IPS-18c (cell line): ENCODE measurements around the gene ADTRP.

Experiments used
- H3K4me3 ChIP-seq: 2 replicates; pipeline ENCODE4 v1.7.0; 2013; ENCODE audit warnings: low read depth, mild to moderate bottlenecking, low read length, moderate library complexity; ENCODE audit not compliant: insufficient read depth
- H3K9me3 ChIP-seq: one replicate; pipeline ENCODE4 v1.6.1; 2013; ENCODE audit warnings: mild to moderate bottlenecking, low read length, moderate library complexity; ENCODE audit not compliant: control insufficient read depth, insufficient read depth

Gene ADTRP

DNA sequence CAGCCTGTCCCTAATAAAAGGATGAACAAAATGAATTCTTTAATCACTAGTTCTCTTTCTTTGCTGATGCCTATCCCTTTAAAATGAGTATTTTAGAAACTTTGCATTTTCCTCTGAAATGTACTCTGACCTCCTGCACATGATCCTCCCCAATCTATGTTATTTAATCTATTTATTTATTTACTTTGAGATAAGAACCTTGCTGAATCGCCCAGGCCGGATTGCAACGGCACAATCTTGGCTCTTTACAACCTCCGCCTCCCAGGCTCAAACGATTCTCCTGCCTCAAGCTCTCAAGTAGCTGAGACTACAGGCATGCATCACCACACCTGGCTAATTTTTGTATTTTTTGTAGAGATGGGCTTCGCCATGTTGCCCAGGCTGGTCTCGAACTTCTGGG, 27.9 kb downstream of the ADTRP start:
- Histone ChIP-seq H3K4me3 (no peak overlapping the region), H3K9me3 (no peaks in the 10 kb centered on the region)

DNA sequence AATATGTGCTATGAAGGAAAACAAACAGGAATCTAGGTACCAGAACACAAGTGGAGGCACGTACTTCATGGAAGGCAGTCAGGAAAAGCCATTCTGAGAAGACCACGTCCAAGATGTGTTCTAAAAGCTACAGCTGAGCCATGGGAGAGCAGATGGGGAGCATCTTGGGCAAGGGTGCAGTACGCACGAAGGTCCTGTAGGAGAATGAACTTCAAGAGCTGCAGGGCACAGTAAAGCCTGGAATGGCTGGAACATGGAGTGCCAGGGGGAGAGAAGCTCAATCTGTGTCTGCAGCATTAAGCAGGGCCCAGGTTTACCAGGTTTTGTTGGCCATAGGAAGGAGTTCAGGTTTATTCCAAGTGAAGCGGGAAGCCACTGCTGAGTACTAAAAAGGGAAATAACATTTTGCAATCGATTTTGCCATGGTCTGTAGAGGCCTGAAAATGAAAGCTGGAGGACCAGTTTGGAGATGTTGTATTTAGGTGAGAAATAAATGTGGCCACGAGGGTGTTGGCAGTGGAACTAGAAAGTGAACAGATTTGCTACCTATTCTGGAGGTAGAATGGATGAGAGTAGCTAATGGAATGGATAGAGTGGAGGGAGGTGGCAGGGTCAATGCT, 29.9 kb downstream of the ADTRP start:
- no peak overlapping the region for H3K4me3 ChIP-seq
- no peaks in the 10 kb centered on the region for H3K9me3 ChIP-seq

DNA sequence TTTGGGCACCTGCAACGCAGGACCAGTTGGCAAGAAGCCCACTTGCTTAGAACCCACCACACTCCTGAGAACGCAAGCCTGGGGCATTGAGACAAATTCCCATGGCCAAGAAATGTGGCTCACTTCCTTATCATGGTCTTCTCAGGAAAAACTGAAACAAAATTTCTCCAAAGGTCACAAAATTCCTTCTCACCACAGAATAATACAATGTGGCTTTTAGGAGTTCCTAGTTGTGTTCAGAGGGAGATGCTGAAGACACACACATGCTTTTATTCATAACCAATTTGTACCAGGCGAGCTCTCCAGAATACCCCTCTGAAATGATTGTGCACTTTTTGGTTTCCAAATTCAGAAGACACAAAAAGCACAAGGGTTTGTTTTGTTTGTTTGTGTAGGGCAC, 31.6 kb downstream of the ADTRP start:
- no peak overlapping the region for H3K4me3 ChIP-seq
- no peaks in the 10 kb centered on the region for H3K9me3 ChIP-seq

DNA sequence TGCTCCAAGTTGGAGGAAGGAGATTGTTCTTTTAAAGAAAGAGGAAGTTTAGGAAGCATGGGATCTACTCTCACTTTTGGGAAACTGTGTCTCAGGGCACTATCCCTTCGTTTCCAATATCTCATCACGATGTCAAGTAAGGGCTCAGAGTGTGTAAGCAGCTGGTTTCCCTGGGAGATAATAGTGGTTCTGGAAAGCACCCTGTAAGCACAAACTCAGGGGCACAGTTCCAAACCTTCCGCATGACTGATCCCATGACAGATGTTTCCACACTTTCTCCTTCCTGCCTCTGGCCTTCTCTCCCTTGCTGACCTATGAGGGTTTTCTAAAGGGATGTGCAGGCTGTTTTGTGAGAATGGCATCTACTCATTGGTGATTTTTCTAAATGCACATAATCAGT, 33.9 kb downstream of the ADTRP start:
- Histone ChIP-seq H3K9me3 (no peaks in the 10 kb centered on the region), H3K4me3 (no peak overlapping the region)

DNA sequence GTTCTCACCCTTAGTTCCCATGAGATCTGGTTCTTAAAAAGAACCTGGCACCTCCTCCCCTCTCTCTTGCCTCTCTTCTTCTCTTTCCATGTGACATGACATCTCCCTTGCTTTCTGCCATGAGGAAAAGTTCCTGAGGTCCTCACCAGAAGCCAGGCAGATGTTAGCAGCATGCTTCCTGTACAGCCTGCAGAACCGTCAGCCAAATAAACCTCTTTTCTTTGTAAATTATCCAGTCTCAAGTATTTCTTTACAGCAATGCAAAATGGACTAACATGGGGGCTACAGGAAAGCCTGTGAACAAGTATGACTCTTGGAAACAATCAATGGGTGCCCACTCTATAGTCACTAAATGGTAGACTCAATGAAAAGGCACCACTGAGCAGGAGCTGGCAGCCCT, 34.5 kb downstream of the ADTRP start:
- Histone ChIP-seq H3K9me3 (no peaks in the 10 kb centered on the region), H3K4me3 (no peak overlapping the region)

GRCh38 chr6:11740875-11741274, 37.7 kb downstream of the ADTRP start:
- H3K9me3 ChIP-seq: no peaks in the 10 kb centered on the region
- H3K4me3 ChIP-seq: no peak overlapping the region

- Histone ChIP-seq H3K4me3 (no peak overlapping the region), H3K9me3 (no peaks in the 10 kb centered on the region)
Measured at GRCh38 chr6:11738661-11739375, 39.8 kb downstream of the ADTRP start.

- H3K9me3 ChIP-seq: no peaks in the 10 kb centered on the region
- H3K4me3 ChIP-seq: no peak overlapping the region
Measured at GRCh38 chr6:11738234-11738633, 40.4 kb downstream of the ADTRP start.

DNA sequence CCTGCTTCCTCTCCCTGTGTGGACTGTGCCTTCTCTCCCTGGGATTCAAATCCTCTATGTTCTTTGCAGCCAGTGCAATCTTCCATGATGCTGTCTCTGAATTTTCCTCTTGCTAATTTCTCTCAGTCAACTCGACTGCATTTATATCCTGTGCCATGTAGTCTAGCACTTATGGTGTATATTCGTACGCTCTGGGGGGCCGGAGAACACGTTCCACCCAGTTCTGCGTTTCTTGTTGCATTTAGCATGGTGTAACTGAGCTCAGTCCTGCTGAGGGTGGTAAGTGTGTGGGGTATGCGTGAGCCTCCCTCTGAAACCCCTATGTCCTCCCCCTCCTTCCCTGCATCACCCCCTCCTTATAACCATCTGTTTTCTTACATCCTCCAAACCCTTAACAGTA, 42.0 kb downstream of the ADTRP start:
- H3K4me3 ChIP-seq: no peak overlapping the region
- H3K9me3 ChIP-seq: no peaks in the 10 kb centered on the region

DNA sequence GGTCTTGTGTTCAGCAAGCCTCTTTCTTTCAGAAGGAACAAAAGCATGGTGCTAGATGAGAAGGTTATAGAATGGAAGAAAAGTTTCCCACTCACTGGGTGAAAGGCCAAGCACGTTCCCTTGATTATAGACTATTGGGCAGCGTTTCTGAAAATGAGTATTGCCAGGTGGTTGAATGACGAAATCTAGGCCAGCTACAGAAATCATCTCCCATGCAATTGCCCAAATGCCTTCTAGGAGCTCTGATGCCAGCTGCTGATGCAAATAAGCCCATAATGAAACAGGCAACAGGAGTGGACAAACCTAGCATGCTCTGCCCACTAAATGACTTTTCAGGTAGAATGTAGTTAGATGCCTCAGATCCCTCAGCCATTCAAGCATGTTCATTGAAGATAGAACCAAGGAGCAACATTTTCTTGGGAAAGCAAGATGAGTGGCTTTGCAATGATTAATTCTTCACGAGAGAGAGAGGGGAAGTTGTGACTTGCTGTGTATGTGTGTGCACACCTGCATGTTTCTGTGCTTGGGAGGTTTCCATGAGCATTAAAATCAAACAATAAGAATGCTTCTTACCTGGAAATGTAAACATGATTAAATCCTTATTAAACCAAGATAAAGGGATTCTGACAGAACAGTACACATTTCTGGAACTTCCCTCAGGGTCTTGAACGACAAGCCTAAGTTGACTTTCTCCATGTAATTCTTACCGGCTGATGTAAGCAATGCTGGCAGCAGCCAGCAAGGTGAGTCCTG, 43.6 kb downstream of the ADTRP start:
- Histone ChIP-seq H3K9me3 (no peaks in the 10 kb centered on the region), H3K4me3 (no peak overlapping the region)

GRCh38 chr6:11732036-11732631, 46.5 kb downstream of the ADTRP start:
- no peaks in the 10 kb centered on the region for H3K9me3 ChIP-seq
- H3K4me3 ChIP-seq: no peak overlapping the region

- no peaks in the 10 kb centered on the region for H3K9me3 ChIP-seq
- no peak overlapping the region for H3K4me3 ChIP-seq
Measured at GRCh38 chr6:11731423-11731822, 47.2 kb downstream of the ADTRP start.

DNA sequence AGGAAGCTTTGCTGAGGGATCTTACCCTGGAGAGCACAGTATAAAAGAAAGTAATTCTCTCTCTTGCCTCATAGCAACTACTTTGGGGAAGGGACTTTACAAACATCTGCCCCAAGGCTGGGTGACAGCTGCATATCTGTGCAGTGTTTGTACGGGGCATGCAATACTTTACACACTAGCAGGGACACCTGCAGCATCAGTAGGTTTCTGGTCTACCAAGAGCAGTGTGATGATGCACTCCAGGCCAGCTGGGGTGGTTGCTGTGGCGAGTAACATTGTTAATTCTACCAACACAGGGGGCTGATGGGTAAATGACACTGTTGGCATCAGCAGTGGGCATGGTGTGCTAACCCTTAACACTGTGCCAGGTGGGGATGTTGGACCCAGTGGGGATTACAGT, 48.0 kb downstream of the ADTRP start:
- no peaks in the 10 kb centered on the region for H3K9me3 ChIP-seq
- no peak overlapping the region for H3K4me3 ChIP-seq

- Histone ChIP-seq H3K9me3 (no peaks in the 10 kb centered on the region), H3K4me3 (no peak overlapping the region)
Measured at GRCh38 chr6:11729076-11729475, 49.5 kb downstream of the ADTRP start.

- H3K4me3 ChIP-seq: no peak overlapping the region
- H3K9me3 ChIP-seq: no peaks in the 10 kb centered on the region
Measured at GRCh38 chr6:11727998-11728961, 50.3 kb downstream of the ADTRP start.

- H3K9me3 ChIP-seq: no peaks in the 10 kb centered on the region
- no peak overlapping the region for H3K4me3 ChIP-seq
Measured at GRCh38 chr6:11727346-11727997, 51.1 kb downstream of the ADTRP start.
